GM21515 (cell line): ENCODE results near the gene ZNF490.

Experiments used
- ATAC-seq: cut with Tn5 transposase; IDR thresholded peaks from one replicate; pipeline ENCODE4 v1.9.1; 2021; ENCODE audit not compliant: unreplicated experiment

The ZNF490 gene

GRCh38 chr19:12546068-12546467 is 64.5 kb downstream of the ZNF490 start:
- ATAC-seq, result no peak

DNA sequence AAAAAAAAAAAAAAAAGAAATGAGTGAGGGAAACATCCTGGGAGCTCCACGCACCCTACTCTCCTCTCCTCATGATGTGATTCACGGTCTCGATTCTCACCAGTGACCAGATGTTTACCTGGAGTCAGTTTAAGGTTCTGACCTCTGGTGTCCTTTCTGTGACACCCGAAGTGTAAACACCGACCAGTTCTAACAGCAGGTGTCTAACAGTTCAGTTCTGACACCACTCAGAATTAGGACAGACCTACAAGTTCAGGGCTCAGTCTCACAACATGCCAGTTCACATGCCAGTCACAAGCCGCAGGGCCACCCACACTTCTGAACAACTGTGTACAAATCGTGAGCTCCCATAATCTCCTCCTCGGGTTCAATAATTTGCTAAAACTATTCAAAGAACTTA is 65.3 kb downstream of the ZNF490 start:
- no peak for ATAC-seq

DNA sequence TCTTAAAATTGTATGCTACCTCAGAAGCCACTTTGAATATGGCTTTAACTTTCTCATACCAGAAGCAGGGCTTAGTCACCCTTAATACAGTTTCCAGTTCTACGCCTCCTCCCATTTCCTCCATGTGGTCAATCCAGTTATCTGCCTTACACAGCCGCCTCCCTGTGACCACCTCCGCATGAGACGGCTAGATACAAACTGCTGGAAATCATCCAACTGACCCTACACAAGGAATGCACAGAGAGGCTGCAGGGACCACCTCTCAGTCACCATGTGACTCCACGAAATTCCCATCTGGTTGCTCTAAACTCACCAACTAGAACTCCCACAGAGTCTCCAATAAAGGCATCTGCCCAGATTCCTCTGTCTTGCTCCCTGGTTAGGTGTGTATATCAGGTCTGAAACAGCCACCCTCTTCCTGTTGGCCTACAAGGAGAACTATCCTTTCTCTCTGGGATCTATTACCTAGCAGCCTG is 66.2 kb downstream of the ZNF490 start:
- ATAC-seq, result no peak

- ATAC-seq, result no peak
Measured at GRCh38 chr19:12543855-12544254, 66.8 kb downstream of the ZNF490 start.
